IMR-90 (cell line): Measurements from ENCODE around the gene ADGRD1. TPM values are rescaled to one million over a fixed set of nuclear protein-coding genes. Genes with fewer than 3 reads are reported as not detected.

ENCODE experiments used
- ATAC-seq: fragments of 200-7000 bp; cut with Tn5 transposase; 2 replicates; pipeline ENCODE4 v1.9.1; 2020; ENCODE audit warnings: low read depth, mild to moderate bottlenecking, moderate library complexity
- BruUV-seq: library from RNA; stranded (reverse); fragments of 400-500 nt; replicated peaks from 2 replicates; lab custom pipeline; 2021; lab: Mats Ljungman, UMichigan
- CTCF ChIA-PET: fragments of 300-600 bp; formaldehyde crosslinking; extraction: SDS; loops from one replicate; lab custom pipeline; 2021; ENCODE audit warnings: antibody characterized with exemption; lab: Yijun Ruan, JAX
- POLR2A ChIA-PET: fragments of 300-600 bp; sonication (Branson Sonifier 250); formaldehyde crosslinking; loops from one replicate; lab custom pipeline; 2022; ENCODE audit warnings: antibody characterized with exemption; ENCODE audit not compliant: unreplicated experiment; lab: Charles Lee
- DNase-seq: peaks from one replicate; pipeline ENCODE4 v3.0.0; 2013
- H2AFZ ChIP-seq: replicated peaks from 2 replicates; pipeline ENCODE3; 2013; ENCODE audit warnings: low read length, mild to moderate bottlenecking; ENCODE audit not compliant: poor library complexity
- H2AK5ac ChIP-seq: 2 replicates; pipeline ENCODE4 v1.6.1; 2013; ENCODE audit warnings: low read depth, low read length, inconsistent platforms
- H2AK9ac ChIP-seq: replicated peaks from 2 replicates; pipeline ENCODE3; 2013; ENCODE audit warnings: mild to moderate bottlenecking, low read depth, low read length, moderate library complexity; ENCODE audit not compliant: poor library complexity
- H2BK120ac ChIP-seq: 2 replicates; pipeline ENCODE4 v1.6.1; 2013; ENCODE audit warnings: low read depth, low read length, inconsistent platforms
- H2BK15ac ChIP-seq: 3 replicates; pipeline ENCODE4 v1.6.1; 2013; ENCODE audit warnings: low read depth, low read length, inconsistent platforms
- H2BK20ac ChIP-seq: 2 replicates; pipeline ENCODE4 v1.6.1; 2013; ENCODE audit warnings: low read depth, mild to moderate bottlenecking, inconsistent platforms, low read length, moderate library complexity
- H2BK5ac ChIP-seq: 2 replicates; pipeline ENCODE4 v1.6.1; 2013; ENCODE audit warnings: mild to moderate bottlenecking, low read depth, low read length, inconsistent platforms; ENCODE audit not compliant: poor library complexity, severe bottlenecking
- H3K14ac ChIP-seq: replicated peaks from 2 replicates; pipeline ENCODE4 v1.6.1; 2013; ENCODE audit warnings: low read depth, low read length, inconsistent platforms
- H3K18ac ChIP-seq: 2 replicates; pipeline ENCODE4 v1.6.1; 2013; ENCODE audit warnings: low read depth, low read length, control low read depth
- H3K23ac ChIP-seq: 2 replicates; pipeline ENCODE4 v1.6.1; 2013; ENCODE audit warnings: low read depth, low read length, inconsistent platforms
- H3K27ac ChIP-seq: 2 replicates; pipeline ENCODE4 v1.5.1; 2013; ENCODE audit warnings: mild to moderate bottlenecking, control low read depth, low read length; ENCODE audit not compliant: insufficient read depth
- H3K27me3 ChIP-seq: 2 replicates; pipeline ENCODE4 v1.6.1; 2013; ENCODE audit warnings: low read length; ENCODE audit not compliant: control insufficient read depth, insufficient read depth
- H3K36me3 ChIP-seq: 2 replicates; pipeline ENCODE4 v1.6.1; 2013; ENCODE audit warnings: low read length, mixed read lengths; ENCODE audit not compliant: control insufficient read depth, insufficient read depth
- H3K4ac ChIP-seq: 2 replicates; pipeline ENCODE4 v1.6.1; 2013; ENCODE audit warnings: low read depth, low read length, inconsistent platforms
- H3K4me1 ChIP-seq: 2 replicates; pipeline ENCODE4 v1.6.1; 2013; ENCODE audit warnings: low read length, mixed read lengths; ENCODE audit not compliant: control insufficient read depth, insufficient read depth
- H3K4me2 ChIP-seq: 2 replicates; pipeline ENCODE4 v1.6.1; 2013; ENCODE audit warnings: low read depth, mild to moderate bottlenecking, control low read depth, low read length, moderate library complexity
- H3K4me3 ChIP-seq: 2 replicates; pipeline ENCODE4 v1.5.1; 2013; ENCODE audit warnings: low read depth, mild to moderate bottlenecking, control low read depth, low read length, moderate library complexity; ENCODE audit not compliant: insufficient read depth
- H3K56ac ChIP-seq: 2 replicates; pipeline ENCODE4 v1.6.1; 2013; ENCODE audit warnings: low read length, inconsistent platforms; ENCODE audit not compliant: insufficient read depth; ENCODE audit errors: extremely low read depth
- H3K79me1 ChIP-seq, 2 experiments: 2 replicates each; pipeline ENCODE4 v1.6.1; 2013; ENCODE audit warnings: low read length in 2 of 2, inconsistent platforms in 1 of 2, low read depth in 1 of 2
- H3K9ac ChIP-seq: 2 replicates; pipeline ENCODE4 v1.6.1; 2013; ENCODE audit warnings: low read depth, low read length, control low read depth
- H3K9me1 ChIP-seq: 2 replicates; pipeline ENCODE4 v1.6.1; 2013; ENCODE audit warnings: low read length, inconsistent platforms; ENCODE audit not compliant: insufficient read depth
- H3K9me3 ChIP-seq: 2 replicates; pipeline ENCODE4 v1.6.1; 2013; ENCODE audit warnings: low read length; ENCODE audit not compliant: control insufficient read depth, insufficient read depth
- H4K20me1 ChIP-seq: 2 replicates; pipeline ENCODE4 v1.6.1; 2013; ENCODE audit warnings: low read length, inconsistent platforms; ENCODE audit not compliant: insufficient read depth
- H4K5ac ChIP-seq: 2 replicates; pipeline ENCODE4 v1.6.1; 2013; ENCODE audit warnings: mild to moderate bottlenecking, low read depth, low read length, control low read depth
- H4K8ac ChIP-seq, 2 experiments: 2 replicates each; pipeline ENCODE4 v1.6.1; 2013; ENCODE audit warnings: low read depth in 2 of 2, low read length in 2 of 2, control low read depth in 1 of 2, inconsistent platforms in 1 of 2
- H4K91ac ChIP-seq: 2 replicates; pipeline ENCODE4 v1.6.1; 2013; ENCODE audit warnings: low read depth, low read length, inconsistent platforms; ENCODE audit not compliant: insufficient read depth
- BHLHE40 ChIP-seq: fragments of 150-350 bp; IDR thresholded peaks from 2 replicates; pipeline ENCODE4 v1.6.1; 2016; ENCODE audit warnings: mild to moderate bottlenecking, low read depth, low read length
- CEBPB ChIP-seq: IDR thresholded peaks from 2 replicates; pipeline ENCODE4 v1.6.1; 2012; ENCODE audit warnings: low read depth, low read length, improper control_type of control experiment
- CHD1 ChIP-seq: IDR thresholded peaks from 2 replicates; pipeline ENCODE4 v1.6.1; 2012; ENCODE audit warnings: low read depth, low read length, improper control_type of control experiment
- FOS ChIP-seq: fragments of 150-350 bp; IDR thresholded peaks from 2 replicates; pipeline ENCODE4 v1.6.1; 2016; ENCODE audit warnings: low read depth, low read length
- MAFK ChIP-seq: IDR thresholded peaks from 2 replicates; pipeline ENCODE4 v1.6.1; 2012; ENCODE audit warnings: low read depth, low read length, improper control_type of control experiment
- MAZ ChIP-seq: IDR thresholded peaks from 2 replicates; pipeline ENCODE4 v1.6.1; 2012; ENCODE audit warnings: low read depth, mild to moderate bottlenecking, low read length, improper control_type of control experiment, moderate library complexity, borderline replicate concordance
- MXI1 ChIP-seq: IDR thresholded peaks from 2 replicates; pipeline ENCODE4 v1.6.1; 2012; ENCODE audit warnings: low read depth, mild to moderate bottlenecking, low read length, moderate library complexity, borderline replicate concordance
- NFE2L2 ChIP-seq: fragments of 150-350 bp; IDR thresholded peaks from 2 replicates; pipeline ENCODE4 v1.6.1; 2016; ENCODE audit warnings: low read depth, mild to moderate bottlenecking, low read length
- POLR2A ChIP-seq: IDR thresholded peaks from 2 replicates; pipeline ENCODE4 v1.6.1; 2012; ENCODE audit warnings: mild to moderate bottlenecking, low read depth, low read length
- RAD21 ChIP-seq: IDR thresholded peaks from 2 replicates; pipeline ENCODE4 v1.6.1; 2012; ENCODE audit warnings: low read length, improper control_type of control experiment
- RCOR1 ChIP-seq: IDR thresholded peaks from 2 replicates; pipeline ENCODE4 v1.6.1; 2012; ENCODE audit warnings: mild to moderate bottlenecking, low read length, improper control_type of control experiment; ENCODE audit not compliant: insufficient replicate concordance
- RFX5 ChIP-seq: IDR thresholded peaks from 2 replicates; pipeline ENCODE4 v1.8.0; 2012; ENCODE audit warnings: low read depth, mild to moderate bottlenecking, low read length, moderate library complexity
- SMC3 ChIP-seq: fragments of 150-350 bp; IDR thresholded peaks from 2 replicates; pipeline ENCODE4 v1.6.1; 2016; ENCODE audit warnings: low read depth, mild to moderate bottlenecking, antibody characterized with exemption, low read length, moderate library complexity
- WGBS, 2 experiments: methylation state at CpG; one replicate each; pipeline versions ENCODE4 v1.1.5 to v1.1.7; 2013; ENCODE audit warnings: missing lambda C conversion rate in 2 of 2; ENCODE audit not compliant: insufficient read length in 1 of 2; ENCODE audit errors: extremely low coverage in 2 of 2; 5-methylcytosine and 5-hydroxymethylcytosine counted together
- dilution Hi-C: fragments of 300-500 bp; cut with HindIII; formaldehyde crosslinking; loops from one replicate; pipeline ENCODE4 v1.14.3; 2018; ENCODE audit warnings: low sequenced_read_pairs; ENCODE audit not compliant: unreplicated experiment
- in situ Hi-C: fragments of 300-500 bp; cut with MboI; formaldehyde crosslinking; loops from 3 replicates; pipeline ENCODE4 v1.14.3; 2019; ENCODE audit warnings: low sequenced_read_pairs, inconsistent platforms, mixed read lengths
- intact Hi-C: fragments of 100-400 bp; cut with micrococcal nuclease; formaldehyde crosslinking; loops from 2 replicates; pipeline ENCODE4 v1.10.0; 2022
- polyA plus RNA-seq, 3 experiments: library from polyadenylated mRNA; depleted of rRNA; stranded (reverse); fragments of >200 nt; gene quantifications; 2 replicates each; pipeline ENCODE4 v1.2.3, GENCODE V29; 2012; ENCODE audit warnings: low replicate concordance in 1 of 3
- total RNA-seq: library from RNA; depleted of rRNA; stranded (reverse); fragments of >200 nt; gene quantifications from 2 replicates; pipeline ENCODE4 v1.2.3, GENCODE V29; 2012
- TF ChIP-seq, protein P1 (sequence below): fragments of 150-350 bp; IDR thresholded peaks from 2 replicates; pipeline ENCODE4 v1.6.1; 2016; ENCODE audit warnings: low read depth, mild to moderate bottlenecking, low read length, moderate library complexity, borderline replicate concordance
- TF ChIP-seq, protein P2 (sequence below): fragments of 150-350 bp; IDR thresholded peaks from 2 replicates; pipeline ENCODE4 v1.6.1; 2017; ENCODE audit warnings: mild to moderate bottlenecking, antibody characterized with exemption, low read length, low read depth
- TF ChIP-seq, protein P3 (sequence below): conservative IDR thresholded peaks from 2 replicates; pipeline ENCODE4 v1.5.1; 2012; ENCODE audit warnings: mild to moderate bottlenecking, low read depth, low read length, improper control_type of control experiment

The ADGRD1 gene
- total and polyA plus RNA-seq, 2 of the 4 experiments (the other 2 are of a cell fraction), result not detected

DNA sequence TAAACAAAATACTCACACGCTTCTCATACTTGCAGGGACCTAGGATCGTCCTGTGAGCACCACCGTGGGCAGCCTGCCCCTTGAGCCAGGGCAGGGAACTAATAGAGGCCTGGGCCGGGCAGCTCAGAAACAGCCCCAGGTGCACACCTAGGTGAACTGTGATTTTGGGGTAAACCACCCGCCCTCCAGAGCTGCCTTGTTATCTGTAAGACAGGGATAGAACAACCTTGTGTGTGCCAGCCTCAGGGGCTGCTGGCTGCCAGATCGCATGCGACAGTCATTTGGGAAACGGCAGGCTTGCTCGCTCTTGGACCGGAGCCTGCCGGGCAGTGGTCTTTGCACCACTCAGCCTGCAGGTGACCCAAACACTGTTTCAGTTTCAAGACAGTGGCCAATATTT is 86.8 kb downstream of the ADGRD1 start:
- Histone ChIP-seq H4K91ac (no peak overlapping the region), H2BK20ac (no peak overlapping the region), H3K4me3 (no peak overlapping the region), H3K9me3 (peaks cover 47% of the 10 kb centered on the region), H2BK15ac (no peak overlapping the region), H4K8ac (no peak overlapping the region), H3K23ac (no peak overlapping the region), H3K27ac (no peak overlapping the region), H3K27me3 (no peaks in the 10 kb centered on the region), H2AK5ac (no peak overlapping the region), H3K4me1 (no peaks in the 10 kb centered on the region), H3K79me1 (no peaks in the 10 kb centered on the region), H2AK9ac (no peak overlapping the region), H4K20me1 (no peaks in the 10 kb centered on the region), H3K4me2 (no peak overlapping the region), H2AFZ (no peak overlapping the region), H4K5ac (no peak overlapping the region), H2BK5ac (no peak overlapping the region), H3K14ac (no peak overlapping the region), H3K4ac (no peak overlapping the region), H3K9ac (no peak overlapping the region), H3K9me1 (no peaks in the 10 kb centered on the region), H2BK120ac (no peak overlapping the region), H3K18ac (no peak overlapping the region), H3K36me3 (no peaks in the 10 kb centered on the region), H3K56ac (no peak overlapping the region)
- CTCF ChIA-PET, result no interaction called here
- POLR2A ChIA-PET, result no interaction called here
- DNase-seq, result no peak
- in situ Hi-C loops, result no loop called here
- TF ChIP-seq SMC3, result no peak
- no peak for TF ChIP-seq MAZ
- TF ChIP-seq CEBPB, result no peak
- TF ChIP-seq, protein P1, sequence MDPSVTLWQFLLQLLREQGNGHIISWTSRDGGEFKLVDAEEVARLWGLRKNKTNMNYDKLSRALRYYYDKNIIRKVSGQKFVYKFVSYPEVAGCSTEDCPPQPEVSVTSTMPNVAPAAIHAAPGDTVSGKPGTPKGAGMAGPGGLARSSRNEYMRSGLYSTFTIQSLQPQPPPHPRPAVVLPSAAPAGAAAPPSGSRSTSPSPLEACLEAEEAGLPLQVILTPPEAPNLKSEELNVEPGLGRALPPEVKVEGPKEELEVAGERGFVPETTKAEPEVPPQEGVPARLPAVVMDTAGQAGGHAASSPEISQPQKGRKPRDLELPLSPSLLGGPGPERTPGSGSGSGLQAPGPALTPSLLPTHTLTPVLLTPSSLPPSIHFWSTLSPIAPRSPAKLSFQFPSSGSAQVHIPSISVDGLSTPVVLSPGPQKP, result no peak
- TF ChIP-seq RCOR1, result no peak
- TF ChIP-seq RFX5, result no peak
- TF ChIP-seq MXI1, result no peak
- TF ChIP-seq, protein P2, sequence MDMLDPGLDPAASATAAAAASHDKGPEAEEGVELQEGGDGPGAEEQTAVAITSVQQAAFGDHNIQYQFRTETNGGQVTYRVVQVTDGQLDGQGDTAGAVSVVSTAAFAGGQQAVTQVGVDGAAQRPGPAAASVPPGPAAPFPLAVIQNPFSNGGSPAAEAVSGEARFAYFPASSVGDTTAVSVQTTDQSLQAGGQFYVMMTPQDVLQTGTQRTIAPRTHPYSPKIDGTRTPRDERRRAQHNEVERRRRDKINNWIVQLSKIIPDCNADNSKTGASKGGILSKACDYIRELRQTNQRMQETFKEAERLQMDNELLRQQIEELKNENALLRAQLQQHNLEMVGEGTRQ, result no peak
- TF ChIP-seq, protein P3, sequence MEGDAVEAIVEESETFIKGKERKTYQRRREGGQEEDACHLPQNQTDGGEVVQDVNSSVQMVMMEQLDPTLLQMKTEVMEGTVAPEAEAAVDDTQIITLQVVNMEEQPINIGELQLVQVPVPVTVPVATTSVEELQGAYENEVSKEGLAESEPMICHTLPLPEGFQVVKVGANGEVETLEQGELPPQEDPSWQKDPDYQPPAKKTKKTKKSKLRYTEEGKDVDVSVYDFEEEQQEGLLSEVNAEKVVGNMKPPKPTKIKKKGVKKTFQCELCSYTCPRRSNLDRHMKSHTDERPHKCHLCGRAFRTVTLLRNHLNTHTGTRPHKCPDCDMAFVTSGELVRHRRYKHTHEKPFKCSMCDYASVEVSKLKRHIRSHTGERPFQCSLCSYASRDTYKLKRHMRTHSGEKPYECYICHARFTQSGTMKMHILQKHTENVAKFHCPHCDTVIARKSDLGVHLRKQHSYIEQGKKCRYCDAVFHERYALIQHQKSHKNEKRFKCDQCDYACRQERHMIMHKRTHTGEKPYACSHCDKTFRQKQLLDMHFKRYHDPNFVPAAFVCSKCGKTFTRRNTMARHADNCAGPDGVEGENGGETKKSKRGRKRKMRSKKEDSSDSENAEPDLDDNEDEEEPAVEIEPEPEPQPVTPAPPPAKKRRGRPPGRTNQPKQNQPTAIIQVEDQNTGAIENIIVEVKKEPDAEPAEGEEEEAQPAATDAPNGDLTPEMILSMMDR, result no peak
- TF ChIP-seq POLR2A, result no peak
- TF ChIP-seq CHD1, result no peak
- no peak for TF ChIP-seq FOS
- TF ChIP-seq NFE2L2, result no peak
- TF ChIP-seq RAD21, result no peak
- TF ChIP-seq BHLHE40, result no peak
- TF ChIP-seq MAFK, result no peak
- WGBS, 2 experiments, result 87% methylated on average over 7 of the region's 11 CpGs; no CpG with 5 or more reads in 1 of the 2 experiments
- BruUV-seq, result no TSS peak
- intact Hi-C loops, result no loop called here
- dilution Hi-C loops, result no loop called here
- ATAC-seq, result no peak
